ENCODE measurements around the gene CPNE7.

DNA sequence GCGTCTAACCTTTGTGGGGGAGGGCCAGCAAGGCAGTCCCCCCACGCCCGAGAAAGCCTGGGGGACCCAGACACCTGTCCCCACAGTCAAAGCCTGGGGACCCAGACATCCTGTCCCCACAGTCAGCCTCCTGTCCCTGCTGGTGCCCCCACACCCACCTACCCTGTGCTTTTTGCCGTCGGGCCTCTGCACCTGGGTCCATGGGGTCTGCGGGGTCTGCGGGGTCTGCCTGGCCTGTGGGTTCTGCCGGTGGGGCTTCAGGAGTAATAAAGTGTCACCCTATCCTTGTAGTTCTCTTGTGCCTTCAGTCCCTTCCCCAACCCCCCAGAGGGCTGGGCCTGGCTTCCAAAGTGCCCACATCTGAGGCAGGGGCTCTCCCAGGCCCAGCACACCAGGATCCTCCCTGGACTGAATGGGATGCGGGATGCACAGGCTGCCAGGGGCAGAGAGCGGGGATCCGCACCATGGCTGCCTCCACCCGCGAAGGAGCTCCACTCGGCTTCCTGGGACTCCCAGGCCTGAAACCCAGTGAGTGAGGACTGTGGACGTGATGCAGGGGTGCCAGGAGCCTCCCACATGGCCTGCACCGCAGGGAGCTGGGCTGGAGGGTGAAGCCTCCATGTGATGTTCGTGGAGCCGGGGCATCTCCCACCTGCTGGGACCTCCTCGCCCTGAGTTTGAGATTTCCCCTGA lies 21.5 kb downstream of the CPNE7 start:
- TF ChIP-seq CREB1 (IDR thresholded peaks at IDR 0.05; ENCODE audit: low read depth): no peak
- TF ChIP-seq TCF12 (IDR thresholded peaks at IDR 0.05; ENCODE audit: low read depth): no peak
- no peak for TF ChIP-seq TEAD4 (IDR thresholded peaks at IDR 0.05)

All from Ishikawa (cell line).